SK-N-SH treated with all-trans-retinoic acid at 6 μM for 48 hours (cell line): ENCODE measurements around the gene KRT75.

Experiments used
- ATAC-seq: fragments of 200-7000 bp; cut with Tn5 transposase; 3 replicates; pipeline ENCODE4 v1.9.1; 2020; ENCODE audit warnings: mild to moderate bottlenecking, moderate library complexity
- ARNTL ChIP-seq: fragments of 450-650 bp; formaldehyde crosslinking; IDR thresholded peaks from 2 replicates; pipeline ENCODE4 v1.5.0; 2020; ENCODE audit warnings: low read depth, mild to moderate bottlenecking, moderate library complexity, borderline replicate concordance
- BACH2 ChIP-seq: fragments of 250-450 bp; sonication (Bioruptor Pico); IDR thresholded peaks from 2 replicates; pipeline ENCODE4 v1.9.0; 2021; ENCODE audit warnings: mild to moderate bottlenecking, borderline replicate concordance
- CSDC2 ChIP-seq: fragments of 250-450 bp; sonication (Bioruptor Pico); IDR thresholded peaks from 2 replicates; pipeline ENCODE4 v1.5.0; 2020; ENCODE audit warnings: mild to moderate bottlenecking, moderate library complexity
- ESRRG ChIP-seq: fragments of 250-450 bp; sonication (Bioruptor Pico); IDR thresholded peaks from 2 replicates; pipeline ENCODE4 v1.6.1; 2021; ENCODE audit warnings: mild to moderate bottlenecking
- GLIS3 ChIP-seq: fragments of 250-450 bp; sonication (Bioruptor Pico); IDR thresholded peaks from 2 replicates; pipeline ENCODE4 v1.5.0; 2020; ENCODE audit warnings: mild to moderate bottlenecking, moderate library complexity
- ISL1 ChIP-seq: fragments of 250-450 bp; sonication (Bioruptor Pico); IDR thresholded peaks from 2 replicates; pipeline ENCODE4 v2.1.2; 2022; ENCODE audit warnings: mild to moderate bottlenecking, moderate library complexity
- OSR1 ChIP-seq: fragments of 250-450 bp; sonication (Bioruptor Pico); IDR thresholded peaks from 2 replicates; pipeline ENCODE4 v1.8.0; 2022; ENCODE audit warnings: moderate library complexity, mild to moderate bottlenecking, inconsistent platforms
- PPARA ChIP-seq: fragments of 250-450 bp; sonication (Bioruptor Pico); IDR thresholded peaks from 2 replicates; pipeline ENCODE4 v1.5.0; 2020; ENCODE audit warnings: mild to moderate bottlenecking, borderline replicate concordance
- RARB ChIP-seq: fragments of 250-450 bp; sonication (Bioruptor Pico); IDR thresholded peaks from 2 replicates; pipeline ENCODE4 v1.8.0; 2021; ENCODE audit warnings: mild to moderate bottlenecking, moderate library complexity
- SNAI2 ChIP-seq: fragments of 250-450 bp; sonication (Bioruptor Pico); IDR thresholded peaks from 2 replicates; pipeline ENCODE4 v1.5.0; 2020; ENCODE audit warnings: mild to moderate bottlenecking, moderate library complexity
- TCF4 ChIP-seq: fragments of 250-450 bp; sonication (Bioruptor Pico); IDR thresholded peaks from 2 replicates; pipeline ENCODE4 v1.8.0; 2021; ENCODE audit warnings: mild to moderate bottlenecking, moderate library complexity, borderline replicate concordance
- TOX ChIP-seq: fragments of 250-450 bp; sonication (Bioruptor Pico); IDR thresholded peaks from 2 replicates; pipeline ENCODE4 v1.8.0; 2021; ENCODE audit warnings: mild to moderate bottlenecking, moderate library complexity, borderline replicate concordance
- ZC3H10 ChIP-seq: fragments of 250-450 bp; sonication (Bioruptor Pico); IDR thresholded peaks from 2 replicates; pipeline ENCODE4 v1.5.1; 2021; ENCODE audit warnings: mild to moderate bottlenecking, moderate library complexity
- ZFP3 ChIP-seq: fragments of 250-450 bp; sonication (Bioruptor Pico); IDR thresholded peaks from 2 replicates; pipeline ENCODE4 v1.5.0; 2020; ENCODE audit warnings: mild to moderate bottlenecking, moderate library complexity
- ZFP30 ChIP-seq: fragments of 450-650 bp; formaldehyde crosslinking; IDR thresholded peaks from 2 replicates; pipeline ENCODE4 v1.5.0; 2022; ENCODE audit warnings: mild to moderate bottlenecking, moderate library complexity
- ZNF565 ChIP-seq: fragments of 450-650 bp; formaldehyde crosslinking; conservative IDR thresholded peaks from 2 replicates; pipeline ENCODE4 v1.5.0; 2020; ENCODE audit warnings: low read depth, mild to moderate bottlenecking, moderate library complexity
- ZNF8 ChIP-seq: fragments of 450-650 bp; formaldehyde crosslinking; IDR thresholded peaks from 2 replicates; pipeline ENCODE4 v1.5.0; 2020; ENCODE audit warnings: mild to moderate bottlenecking, moderate library complexity
- TF ChIP-seq, protein P1 (sequence below): fragments of 250-450 bp; sonication (Bioruptor Pico); IDR thresholded peaks from 2 replicates; pipeline ENCODE4 v1.5.1; 2020; ENCODE audit warnings: low read depth, mild to moderate bottlenecking, moderate library complexity
- TF ChIP-seq, protein P2 (sequence below): fragments of 250-450 bp; sonication (Bioruptor Pico); IDR thresholded peaks from 2 replicates; pipeline ENCODE4 v1.8.0; 2020; ENCODE audit warnings: mild to moderate bottlenecking, moderate library complexity, borderline replicate concordance
- TF ChIP-seq, protein P3 (sequence below): fragments of 250-450 bp; sonication (Bioruptor Pico); IDR thresholded peaks from 2 replicates; pipeline ENCODE4 v1.5.1; 2021; ENCODE audit warnings: mild to moderate bottlenecking, moderate library complexity
- TF ChIP-seq, protein P4 (sequence below): fragments of 250-450 bp; sonication (Bioruptor Pico); IDR thresholded peaks from 2 replicates; pipeline ENCODE4 v1.8.0; 2021; ENCODE audit warnings: low read depth, mild to moderate bottlenecking, moderate library complexity, borderline replicate concordance
- TF ChIP-seq, protein P5 (sequence below): fragments of 250-450 bp; sonication (Bioruptor Pico); IDR thresholded peaks from 2 replicates; pipeline ENCODE4 v1.5.0; 2020; ENCODE audit warnings: mild to moderate bottlenecking, moderate library complexity

The KRT75 gene

DNA sequence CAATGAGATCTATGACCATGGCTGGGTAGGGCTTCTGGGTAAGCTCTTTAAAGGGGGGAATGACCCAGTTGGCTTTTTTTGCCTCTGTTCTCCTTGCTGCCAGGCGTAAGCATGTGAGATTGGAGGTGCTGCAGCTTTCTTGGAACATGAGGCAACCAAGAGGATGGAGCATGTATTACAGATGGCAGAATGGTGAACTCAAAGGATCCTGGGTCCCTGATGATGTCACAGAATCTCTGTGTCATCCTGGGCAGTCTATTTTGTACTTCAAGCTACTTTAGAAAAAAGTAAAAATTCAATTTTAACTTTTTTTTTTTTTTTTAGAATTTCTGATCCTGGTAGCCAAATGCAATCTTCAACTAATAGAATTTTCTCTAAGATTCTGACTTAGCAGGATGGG is 36.0 kb downstream of the KRT75 start:
- ATAC-seq: no peak
- TF ChIP-seq, protein P1, sequence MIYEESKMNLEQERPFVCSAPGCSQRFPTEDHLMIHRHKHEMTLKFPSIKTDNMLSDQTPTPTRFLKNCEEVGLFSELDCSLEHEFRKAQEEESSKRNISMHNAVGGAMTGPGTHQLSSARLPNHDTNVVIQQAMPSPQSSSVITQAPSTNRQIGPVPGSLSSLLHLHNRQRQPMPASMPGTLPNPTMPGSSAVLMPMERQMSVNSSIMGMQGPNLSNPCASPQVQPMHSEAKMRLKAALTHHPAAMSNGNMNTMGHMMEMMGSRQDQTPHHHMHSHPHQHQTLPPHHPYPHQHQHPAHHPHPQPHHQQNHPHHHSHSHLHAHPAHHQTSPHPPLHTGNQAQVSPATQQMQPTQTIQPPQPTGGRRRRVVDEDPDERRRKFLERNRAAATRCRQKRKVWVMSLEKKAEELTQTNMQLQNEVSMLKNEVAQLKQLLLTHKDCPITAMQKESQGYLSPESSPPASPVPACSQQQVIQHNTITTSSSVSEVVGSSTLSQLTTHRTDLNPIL (CRISPR knock-in tag): no peak
- TF ChIP-seq ZNF8 (no peak), ISL1 (no peak), BACH2 (no peak), SNAI2 (CRISPR knock-in tag) (no peak), PPARA (no peak), RARB (no peak), OSR1 (no peak), ZC3H10 (CRISPR knock-in tag) (no peak), ZNF565 (CRISPR knock-in tag) (no peak)
- TF ChIP-seq, protein P2, sequence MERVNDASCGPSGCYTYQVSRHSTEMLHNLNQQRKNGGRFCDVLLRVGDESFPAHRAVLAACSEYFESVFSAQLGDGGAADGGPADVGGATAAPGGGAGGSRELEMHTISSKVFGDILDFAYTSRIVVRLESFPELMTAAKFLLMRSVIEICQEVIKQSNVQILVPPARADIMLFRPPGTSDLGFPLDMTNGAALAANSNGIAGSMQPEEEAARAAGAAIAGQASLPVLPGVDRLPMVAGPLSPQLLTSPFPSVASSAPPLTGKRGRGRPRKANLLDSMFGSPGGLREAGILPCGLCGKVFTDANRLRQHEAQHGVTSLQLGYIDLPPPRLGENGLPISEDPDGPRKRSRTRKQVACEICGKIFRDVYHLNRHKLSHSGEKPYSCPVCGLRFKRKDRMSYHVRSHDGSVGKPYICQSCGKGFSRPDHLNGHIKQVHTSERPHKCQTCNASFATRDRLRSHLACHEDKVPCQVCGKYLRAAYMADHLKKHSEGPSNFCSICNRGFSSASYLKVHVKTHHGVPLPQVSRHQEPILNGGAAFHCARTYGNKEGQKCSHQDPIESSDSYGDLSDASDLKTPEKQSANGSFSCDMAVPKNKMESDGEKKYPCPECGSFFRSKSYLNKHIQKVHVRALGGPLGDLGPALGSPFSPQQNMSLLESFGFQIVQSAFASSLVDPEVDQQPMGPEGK (CRISPR knock-in tag): no peak

DNA sequence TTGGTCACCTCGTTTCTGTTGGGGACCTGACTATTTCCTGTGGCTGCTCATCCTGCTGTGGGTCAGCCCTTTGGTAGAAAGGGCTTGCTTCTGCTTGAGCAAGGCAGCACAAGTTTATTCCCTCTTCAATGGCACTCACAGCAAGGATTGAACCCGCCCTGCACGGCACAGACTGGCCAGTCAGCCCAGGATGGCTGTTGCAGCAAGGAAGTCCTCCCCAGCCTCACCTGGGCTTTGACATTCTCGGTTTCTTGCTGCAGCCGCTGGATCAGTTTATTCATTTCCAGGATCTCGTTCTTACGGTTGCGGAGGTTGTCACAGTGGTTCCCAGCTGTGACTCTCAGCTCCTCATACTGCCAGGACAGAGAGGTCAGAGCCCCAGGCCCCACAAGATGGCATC is 37.5 kb downstream of the KRT75 start:
- no peak for TF ChIP-seq TOX (CRISPR knock-in tag)
- TF ChIP-seq TCF4 (CRISPR knock-in tag): no peak
- no peak for TF ChIP-seq ZNF565 (CRISPR knock-in tag)
- TF ChIP-seq PPARA: no peak
- TF ChIP-seq, protein P3, sequence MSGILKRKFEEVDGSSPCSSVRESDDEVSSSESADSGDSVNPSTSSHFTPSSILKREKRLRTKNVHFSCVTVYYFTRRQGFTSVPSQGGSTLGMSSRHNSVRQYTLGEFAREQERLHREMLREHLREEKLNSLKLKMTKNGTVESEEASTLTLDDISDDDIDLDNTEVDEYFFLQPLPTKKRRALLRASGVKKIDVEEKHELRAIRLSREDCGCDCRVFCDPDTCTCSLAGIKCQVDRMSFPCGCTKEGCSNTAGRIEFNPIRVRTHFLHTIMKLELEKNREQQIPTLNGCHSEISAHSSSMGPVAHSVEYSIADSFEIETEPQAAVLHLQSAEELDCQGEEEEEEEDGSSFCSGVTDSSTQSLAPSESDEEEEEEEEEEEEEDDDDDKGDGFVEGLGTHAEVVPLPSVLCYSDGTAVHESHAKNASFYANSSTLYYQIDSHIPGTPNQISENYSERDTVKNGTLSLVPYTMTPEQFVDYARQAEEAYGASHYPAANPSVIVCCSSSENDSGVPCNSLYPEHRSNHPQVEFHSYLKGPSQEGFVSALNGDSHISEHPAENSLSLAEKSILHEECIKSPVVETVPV (CRISPR knock-in tag): no peak
- no peak for TF ChIP-seq ZC3H10 (CRISPR knock-in tag)
- no peak for TF ChIP-seq SNAI2 (CRISPR knock-in tag)
- TF ChIP-seq, protein P1 (CRISPR knock-in tag): no peak
- no peak for TF ChIP-seq ARNTL
- TF ChIP-seq ZFP30 (CRISPR knock-in tag): no peak
- TF ChIP-seq ESRRG: no peak
- no peak for TF ChIP-seq BACH2
- no peak for TF ChIP-seq OSR1
- no peak for TF ChIP-seq CSDC2 (CRISPR knock-in tag)
- TF ChIP-seq GLIS3 (CRISPR knock-in tag): no peak
- TF ChIP-seq, protein P2 (CRISPR knock-in tag): no peak
- TF ChIP-seq, protein P4, sequence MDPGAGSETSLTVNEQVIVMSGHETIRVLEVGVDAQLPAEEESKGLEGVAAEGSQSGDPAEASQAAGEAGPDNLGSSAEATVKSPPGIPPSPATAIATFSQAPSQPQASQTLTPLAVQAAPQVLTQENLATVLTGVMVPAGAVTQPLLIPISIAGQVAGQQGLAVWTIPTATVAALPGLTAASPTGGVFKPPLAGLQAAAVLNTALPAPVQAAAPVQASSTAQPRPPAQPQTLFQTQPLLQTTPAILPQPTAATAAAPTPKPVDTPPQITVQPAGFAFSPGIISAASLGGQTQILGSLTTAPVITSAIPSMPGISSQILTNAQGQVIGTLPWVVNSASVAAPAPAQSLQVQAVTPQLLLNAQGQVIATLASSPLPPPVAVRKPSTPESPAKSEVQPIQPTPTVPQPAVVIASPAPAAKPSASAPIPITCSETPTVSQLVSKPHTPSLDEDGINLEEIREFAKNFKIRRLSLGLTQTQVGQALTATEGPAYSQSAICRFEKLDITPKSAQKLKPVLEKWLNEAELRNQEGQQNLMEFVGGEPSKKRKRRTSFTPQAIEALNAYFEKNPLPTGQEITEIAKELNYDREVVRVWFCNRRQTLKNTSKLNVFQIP (CRISPR knock-in tag): no peak
- TF ChIP-seq ISL1: no peak

DNA sequence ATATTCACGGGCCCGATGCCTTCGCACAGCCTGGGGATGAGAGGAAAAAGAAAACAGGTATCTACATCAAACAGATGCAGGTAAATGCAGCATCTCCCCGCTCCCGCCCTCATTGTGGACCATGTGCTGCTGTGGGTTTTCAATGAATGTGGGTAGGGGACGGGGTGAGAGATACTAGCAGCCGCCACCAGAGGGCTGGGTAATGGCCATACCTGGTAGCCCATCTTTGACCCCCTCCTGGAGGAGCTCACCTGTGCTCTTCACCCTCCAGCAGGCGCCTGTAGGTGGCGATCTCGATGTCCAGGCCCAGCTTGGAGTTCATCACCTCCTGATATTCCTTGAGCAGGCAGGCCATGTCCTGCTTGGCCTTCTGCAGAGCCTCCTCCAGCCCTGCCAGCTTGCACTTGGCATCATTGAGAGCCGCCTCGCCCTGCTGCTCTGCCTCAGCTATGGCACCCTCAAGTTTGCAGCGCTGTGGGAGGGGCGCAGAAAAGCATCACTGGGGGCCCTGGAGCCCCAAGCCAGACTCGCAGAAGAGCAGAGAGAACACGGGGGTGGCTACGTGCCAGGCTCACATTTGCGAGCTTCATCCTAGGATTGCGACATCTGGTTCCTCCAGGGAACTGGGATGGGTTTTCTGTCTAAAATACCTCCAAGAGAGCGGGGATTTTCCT is 38.3 kb downstream of the KRT75 start:
- no peak; the same call in 2 of the 3 replicates for ATAC-seq
- TF ChIP-seq BACH2 (no peak), ESRRG (no peak), ISL1 (no peak), ARNTL (no peak), TCF4 (CRISPR knock-in tag) (no peak), ZFP3 (CRISPR knock-in tag) (no peak), GLIS3 (CRISPR knock-in tag) (no peak)
- TF ChIP-seq, protein P2 (CRISPR knock-in tag): no peak
- TF ChIP-seq, protein P5, sequence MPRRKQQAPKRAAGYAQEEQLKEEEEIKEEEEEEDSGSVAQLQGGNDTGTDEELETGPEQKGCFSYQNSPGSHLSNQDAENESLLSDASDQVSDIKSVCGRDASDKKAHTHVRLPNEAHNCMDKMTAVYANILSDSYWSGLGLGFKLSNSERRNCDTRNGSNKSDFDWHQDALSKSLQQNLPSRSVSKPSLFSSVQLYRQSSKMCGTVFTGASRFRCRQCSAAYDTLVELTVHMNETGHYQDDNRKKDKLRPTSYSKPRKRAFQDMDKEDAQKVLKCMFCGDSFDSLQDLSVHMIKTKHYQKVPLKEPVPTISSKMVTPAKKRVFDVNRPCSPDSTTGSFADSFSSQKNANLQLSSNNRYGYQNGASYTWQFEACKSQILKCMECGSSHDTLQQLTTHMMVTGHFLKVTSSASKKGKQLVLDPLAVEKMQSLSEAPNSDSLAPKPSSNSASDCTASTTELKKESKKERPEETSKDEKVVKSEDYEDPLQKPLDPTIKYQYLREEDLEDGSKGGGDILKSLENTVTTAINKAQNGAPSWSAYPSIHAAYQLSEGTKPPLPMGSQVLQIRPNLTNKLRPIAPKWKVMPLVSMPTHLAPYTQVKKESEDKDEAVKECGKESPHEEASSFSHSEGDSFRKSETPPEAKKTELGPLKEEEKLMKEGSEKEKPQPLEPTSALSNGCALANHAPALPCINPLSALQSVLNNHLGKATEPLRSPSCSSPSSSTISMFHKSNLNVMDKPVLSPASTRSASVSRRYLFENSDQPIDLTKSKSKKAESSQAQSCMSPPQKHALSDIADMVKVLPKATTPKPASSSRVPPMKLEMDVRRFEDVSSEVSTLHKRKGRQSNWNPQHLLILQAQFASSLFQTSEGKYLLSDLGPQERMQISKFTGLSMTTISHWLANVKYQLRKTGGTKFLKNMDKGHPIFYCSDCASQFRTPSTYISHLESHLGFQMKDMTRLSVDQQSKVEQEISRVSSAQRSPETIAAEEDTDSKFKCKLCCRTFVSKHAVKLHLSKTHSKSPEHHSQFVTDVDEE (CRISPR knock-in tag): no peak
- TF ChIP-seq, all 23 proteins: peak for 0

More for the DNA sequence above, 37.5 kb downstream of the KRT75 start:
- no peak for ATAC-seq
